Esophagus muscularis mucosa (tissue), 4 donors: ENCODE results near the gene SLC35F4. TPM values are rescaled to one million over a fixed set of nuclear protein-coding genes. Genes with fewer than 3 reads are reported as not detected.

ENCODE experiments used
- DNase-seq: peaks from one replicate; pipeline ENCODE4 v3.0.0-alpha.2; 2017; ENCODE audit errors: extremely low spot score
- H3K27ac ChIP-seq, 4 donors: fragments of 200-600 bp; sonication (generic); replicated peaks in 1 of 4; 1 replicate in 3 of 4; 2 replicates in 1 of 4; pipeline ENCODE4 v1.5.1; 2016 to 2019; ENCODE audit warnings: mild to moderate bottlenecking in 1 of 4
- H3K27me3 ChIP-seq, 4 donors: fragments of 200-600 bp; sonication (generic); one replicate each; pipeline versions ENCODE4 v1.5.1 to v1.6.0; 2016 to 2019
- H3K36me3 ChIP-seq, 4 donors: fragments of 200-600 bp; sonication (generic); one replicate each; pipeline ENCODE4 v1.5.1; 2016 to 2019
- H3K4me1 ChIP-seq, 4 donors: fragments of 200-600 bp; sonication (generic); one replicate each; pipeline ENCODE4 v1.5.1; 2016 to 2019
- H3K4me3 ChIP-seq, 4 donors: fragments of 200-600 bp; sonication (generic); 1 replicate in 2 of 4; 2 replicates in 2 of 4; pipeline ENCODE4 v1.5.1; 2016 to 2019; ENCODE audit warnings: mild to moderate bottlenecking in 4 of 4, moderate library complexity in 1 of 4
- H3K9me3 ChIP-seq, 4 donors: fragments of 200-600 bp; sonication (generic); 1 replicate in 3 of 4; 2 replicates in 1 of 4; pipeline ENCODE4 v1.5.1; 2016 to 2019
- CTCF ChIP-seq, 3 experiments: fragments of 200-600 bp in 2 of 3; fragments of 450-650 bp in 1 of 3; sonication (generic) in 2 of 3; IDR thresholded peaks; one replicate each; pipeline ENCODE4 v1.5.1; 2017 to 2019; ENCODE audit warnings: antibody characterized with exemption in 3 of 3, mild to moderate bottlenecking in 2 of 3, moderate library complexity in 1 of 3
- EP300 ChIP-seq: sonication (generic); formaldehyde crosslinking; IDR thresholded peaks from one replicate; pipeline ENCODE4 v1.6.1; 2017; ENCODE audit warnings: antibody characterized with exemption
- POLR2A ChIP-seq: fragments of 450-650 bp; IDR thresholded peaks from one replicate; pipeline ENCODE4 v1.6.1; 2017; ENCODE audit warnings: antibody characterized with exemption, moderate library complexity, mild to moderate bottlenecking, low read depth
- POLR2AphosphoS5 ChIP-seq, 2 donors: sonication (generic); formaldehyde crosslinking; IDR thresholded peaks; one replicate each; pipeline ENCODE4 v1.6.1; 2017; ENCODE audit warnings: antibody characterized with exemption in 2 of 2
- WGBS: methylation state at CpG from one replicate; pipeline ENCODE4 v1.1.5; 2018; 5-methylcytosine and 5-hydroxymethylcytosine counted together
- intact Hi-C: fragments of 100-400 bp; cut with DNase I; formaldehyde crosslinking; loops from one replicate; pipeline ENCODE4 v1.15.1; 2023
- total RNA-seq, 4 donors: library from RNA; depleted of rRNA; stranded (reverse); fragments of >200 nt; gene quantifications; one replicate each; pipeline versions ENCODE4 v1.1.0 to v1.2.1, GENCODE V29; 2016

Gene SLC35F4
- total RNA-seq, 4 donors from 2014 or later: 0.42 TPM; not detected in 3

- intact Hi-C loops: no loop called here
- no peak overlapping the region for H3K4me3 ChIP-seq
- no peaks in the 10 kb centered on the region for H3K4me1 ChIP-seq
- no peak overlapping the region for H3K27ac ChIP-seq
- no peaks in the 10 kb centered on the region for H3K9me3 ChIP-seq
- TF ChIP-seq CTCF (IDR thresholded peaks at IDR 0.05) (no peak), POLR2A (no peak), EP300 (no peak), POLR2AphosphoS5 (IDR thresholded peaks at IDR 0.05) (no peak)
- no peaks in the 10 kb centered on the region for H3K36me3 ChIP-seq
- no peaks in the 10 kb centered on the region for H3K27me3 ChIP-seq
- whole genome bisulfite sequencing: 78% methylated on average over 5 of the region's 5 CpGs
- no peak for DNase-seq
These were observed 291.1 kb downstream of the SLC35F4 start for GRCh38 chr14:57574617-57575288.

DNA sequence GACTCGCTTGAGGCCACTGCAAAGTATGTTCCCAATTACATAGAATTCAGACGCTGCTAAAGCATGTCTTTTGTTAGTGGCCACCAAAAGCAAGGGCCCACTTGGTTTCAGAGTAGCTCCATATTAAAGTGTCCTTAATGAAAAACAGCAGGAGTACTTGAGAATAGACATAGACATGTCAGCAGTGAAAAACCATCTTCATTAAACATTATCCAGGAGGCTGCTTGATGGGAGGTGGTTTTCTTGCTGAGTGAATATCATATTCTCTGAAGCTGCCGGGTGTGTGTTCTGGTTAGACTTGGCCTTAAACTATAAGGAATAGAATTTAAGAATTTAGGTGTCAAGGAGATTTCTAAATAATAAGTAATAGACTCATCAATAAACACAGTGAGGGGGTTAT, 292.7 kb downstream of the SLC35F4 start:
- no peaks in the 10 kb centered on the region for H3K4me1 ChIP-seq
- 83% methylated on average over 3 of the region's 3 CpGs for WGBS
- H3K36me3 ChIP-seq: no peaks in the 10 kb centered on the region
- intact Hi-C loops: no loop called here
- H3K9me3 ChIP-seq: no peaks in the 10 kb centered on the region
- no peak overlapping the region for H3K27ac ChIP-seq
- TF ChIP-seq POLR2A (no peak), CTCF (IDR thresholded peaks at IDR 0.05) (no peak), EP300 (no peak), POLR2AphosphoS5 (IDR thresholded peaks at IDR 0.05) (no peak)
- no peaks in the 10 kb centered on the region for H3K27me3 ChIP-seq
- no peak for DNase-seq
- H3K4me3 ChIP-seq: no peak overlapping the region

- H3K27ac ChIP-seq: no peak overlapping the region
- 81% methylated on average over 4 of the region's 4 CpGs for WGBS
- H3K4me1 ChIP-seq: no peaks in the 10 kb centered on the region
- no peak for DNase-seq
- H3K27me3 ChIP-seq: no peaks in the 10 kb centered on the region
- no peak for TF ChIP-seq POLR2AphosphoS5 (IDR thresholded peaks at IDR 0.05)
- TF ChIP-seq POLR2A: no peak
- no peak for TF ChIP-seq EP300
- TF ChIP-seq CTCF (IDR thresholded peaks at IDR 0.05): no peak
- H3K4me3 ChIP-seq: no peak overlapping the region
- no peaks in the 10 kb centered on the region for H3K36me3 ChIP-seq
- intact Hi-C loops: no loop called here
- H3K9me3 ChIP-seq: no peaks in the 10 kb centered on the region
These were observed 297.3 kb downstream of the SLC35F4 start for GRCh38 chr14:57568554-57568953.

GRCh38 chr14:57567220-57567619, 298.7 kb downstream of the SLC35F4 start:
- DNase-seq: no peak
- no peak overlapping the region for H3K27ac ChIP-seq
- no peak overlapping the region for H3K4me3 ChIP-seq
- intact Hi-C loops: no loop called here
- no peaks in the 10 kb centered on the region for H3K36me3 ChIP-seq
- no peaks in the 10 kb centered on the region for H3K27me3 ChIP-seq
- no peaks in the 10 kb centered on the region for H3K4me1 ChIP-seq
- 93% methylated on average over 2 of the region's 2 CpGs for WGBS
- TF ChIP-seq POLR2A (no peak), POLR2AphosphoS5 (IDR thresholded peaks at IDR 0.05) (no peak), EP300 (no peak), CTCF (IDR thresholded peaks at IDR 0.05) (no peak)
- H3K9me3 ChIP-seq: no peaks in the 10 kb centered on the region

DNA sequence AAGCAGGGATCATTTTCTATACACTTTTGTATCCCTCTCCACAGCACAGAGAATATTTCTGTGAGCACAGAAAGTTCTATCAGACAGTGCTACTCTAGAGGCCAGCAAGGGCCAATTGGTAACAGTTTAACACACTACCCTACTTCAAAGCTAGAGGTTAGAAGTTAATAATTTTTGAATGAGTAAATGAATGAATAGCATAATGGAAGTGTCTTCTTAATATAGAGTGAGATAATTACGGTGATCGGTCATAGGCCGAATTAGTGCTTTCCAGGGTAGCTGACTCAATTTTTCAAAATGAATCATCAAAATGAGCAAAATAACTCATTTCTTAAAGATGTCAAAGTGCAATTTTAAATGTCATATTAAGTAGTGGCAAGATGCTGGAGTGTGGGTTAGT, 305.2 kb downstream of the SLC35F4 start:
- no peaks in the 10 kb centered on the region for H3K36me3 ChIP-seq
- 79% methylated on average over 3 of the region's 3 CpGs for WGBS
- intact Hi-C loops: no loop called here

More for the DNA sequence above, 305.2 kb downstream of the SLC35F4 start:
- Histone ChIP-seq H3K4me3 (no peak overlapping the region), H3K27me3 (no peaks in the 10 kb centered on the region), H3K4me1 (no peaks in the 10 kb centered on the region), H3K27ac (no peak overlapping the region), H3K9me3 (peaks cover 0 to 5% (median 0%) of the 10 kb centered on the region in 4 donors)
- TF ChIP-seq CTCF (IDR thresholded peaks at IDR 0.05) (no peak), POLR2AphosphoS5 (IDR thresholded peaks at IDR 0.05) (no peak), EP300 (no peak), POLR2A (no peak)
- no peak for DNase-seq
